GM21825 (cell line): ENCODE measurements around the gene CSH2.
A peak's percentile ranks its signal among the peaks of the same experiment; 100 is the strongest.
"Not testable (repeated sequence)": the region's sequence is repeated elsewhere in the genome, so short reads cannot be mapped to it uniquely, and the experiment has no call there.

ENCODE experiments used
- ATAC-seq: cut with Tn5 transposase; IDR thresholded peaks from one replicate; pipeline ENCODE4 v1.9.1; 2021; ENCODE audit warnings: mild to moderate bottlenecking, moderate library complexity; ENCODE audit not compliant: unreplicated experiment

Gene CSH2

GRCh38 chr17:63866625-63867024, 6.9 kb downstream of the CSH2 start:
- not testable (repeated sequence) for ATAC-seq

- no peak for ATAC-seq
These were observed 14.2 kb downstream of the CSH2 start for GRCh38 chr17:63859257-63859656.

DNA sequence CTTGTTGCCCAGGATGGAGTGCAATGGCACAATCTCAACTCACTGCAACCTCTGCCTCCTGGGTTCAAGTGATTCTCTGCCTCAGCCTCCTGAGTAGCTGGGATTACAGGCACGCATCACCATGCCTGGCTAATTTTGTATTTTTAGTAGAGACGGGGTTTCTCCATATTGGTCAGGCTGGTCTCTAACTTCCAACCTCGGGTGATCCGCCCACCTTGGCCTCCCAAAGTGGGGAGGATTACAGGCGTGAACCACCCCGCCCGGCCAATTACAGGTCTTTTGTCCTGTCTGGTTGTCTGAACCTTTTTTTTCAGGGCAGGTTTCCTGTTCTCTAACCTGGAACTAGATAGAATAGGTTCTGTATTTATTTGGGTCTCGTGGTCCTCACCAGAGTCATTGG, 17.1 kb downstream of the CSH2 start:
- ATAC-seq, result not testable (repeated sequence)

DNA sequence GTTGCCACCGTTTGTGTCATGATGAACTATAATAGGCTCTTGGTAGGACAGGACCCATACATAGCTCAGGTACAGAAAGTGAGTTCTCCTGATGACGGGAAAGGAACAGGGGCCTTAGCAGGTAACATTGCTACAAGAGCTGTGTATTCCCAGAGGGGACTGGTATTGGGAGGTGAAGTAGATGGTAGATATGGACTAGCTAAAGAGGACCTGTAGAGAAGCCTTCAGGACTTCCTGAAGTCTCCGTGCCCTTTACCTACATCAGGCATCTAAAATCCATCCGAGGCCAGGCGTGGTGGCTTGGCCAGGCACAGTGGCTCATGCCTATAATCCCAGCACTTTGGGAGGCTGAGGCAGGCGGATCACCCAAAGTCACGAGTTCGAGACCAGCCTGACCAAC, 18.3 kb downstream of the CSH2 start:
- no peak for ATAC-seq

DNA sequence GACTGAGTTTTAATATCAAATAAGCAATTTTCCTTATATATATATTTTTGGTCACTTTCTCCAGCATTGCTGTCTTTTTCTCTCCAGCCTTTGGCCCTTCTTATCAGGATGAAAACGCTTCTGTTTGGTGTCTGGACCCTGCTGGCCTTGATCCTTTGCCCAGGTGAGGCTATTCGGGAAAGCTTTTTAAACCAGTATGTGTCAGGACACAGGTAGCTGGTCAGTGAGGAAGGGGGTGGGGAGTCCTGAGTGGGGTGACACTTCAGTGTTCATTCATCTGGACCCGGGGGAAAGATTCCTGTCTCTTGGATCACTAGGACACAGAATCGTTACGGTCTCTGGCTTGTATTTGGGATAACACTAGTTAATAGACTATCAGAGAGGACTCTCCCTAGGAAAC, 18.8 kb downstream of the CSH2 start:
- no peak for ATAC-seq

- no peak for ATAC-seq
These were observed 20.2 kb downstream of the CSH2 start for GRCh38 chr17:63853260-63853659.

DNA sequence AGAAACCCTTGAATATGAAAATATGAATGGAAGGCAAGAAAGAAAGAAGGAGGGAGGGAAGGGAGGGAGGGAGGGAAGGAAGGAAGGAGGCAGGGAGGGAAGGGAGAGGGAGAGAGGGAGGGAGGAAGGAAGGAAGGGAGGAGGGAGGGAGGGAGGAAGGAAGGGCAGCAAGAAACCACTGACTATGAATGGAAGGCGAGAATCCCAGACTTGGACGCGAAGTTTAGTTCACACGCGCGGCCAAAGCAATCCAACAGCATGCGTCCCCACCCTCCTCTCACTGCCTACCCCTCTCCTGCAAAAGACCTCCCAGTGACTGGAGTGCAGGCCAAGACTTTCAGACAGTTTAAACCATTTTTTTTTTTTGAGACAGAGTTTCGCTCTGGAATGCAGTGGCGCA, 23.1 kb downstream of the CSH2 start:
- no peak for ATAC-seq

- peak; percentile 81 for ATAC-seq
These were observed 24.4 kb downstream of the CSH2 start for GRCh38 chr17:63848834-63849689.

DNA sequence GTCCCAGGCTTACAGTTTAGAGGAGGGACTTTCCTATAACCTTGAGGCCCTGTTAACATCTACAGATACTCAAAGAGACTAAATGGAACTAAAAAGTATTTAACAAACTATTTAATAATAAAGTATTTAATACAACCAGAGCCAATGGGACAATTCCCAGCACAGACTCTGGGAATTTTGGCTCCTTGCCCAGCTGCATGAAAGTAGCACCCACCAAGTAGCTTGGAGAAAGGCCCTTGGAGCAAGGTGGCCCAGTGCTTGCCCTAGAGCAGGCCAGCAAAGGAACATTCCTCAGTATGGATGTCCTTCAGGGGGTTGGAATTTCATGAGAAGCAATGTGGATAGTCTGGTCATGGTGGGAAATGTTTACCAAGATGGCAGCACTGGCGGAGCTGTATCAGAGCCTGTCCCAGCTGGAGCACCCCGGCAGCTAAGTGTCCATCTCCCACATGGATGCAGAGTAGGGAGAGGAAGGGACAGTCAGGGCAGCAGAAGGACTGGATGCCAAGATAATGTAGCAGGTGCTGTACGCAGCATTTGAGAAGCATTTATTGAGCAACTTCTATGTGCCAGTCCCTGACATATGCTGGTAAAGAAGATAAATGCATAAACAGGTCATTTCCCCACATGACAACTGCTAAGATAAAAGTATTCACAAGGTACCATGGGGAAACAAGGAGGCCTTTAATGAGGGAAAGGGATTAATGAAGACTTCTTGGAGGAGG, 25.8 kb downstream of the CSH2 start:
- ATAC-seq, result no peak

DNA sequence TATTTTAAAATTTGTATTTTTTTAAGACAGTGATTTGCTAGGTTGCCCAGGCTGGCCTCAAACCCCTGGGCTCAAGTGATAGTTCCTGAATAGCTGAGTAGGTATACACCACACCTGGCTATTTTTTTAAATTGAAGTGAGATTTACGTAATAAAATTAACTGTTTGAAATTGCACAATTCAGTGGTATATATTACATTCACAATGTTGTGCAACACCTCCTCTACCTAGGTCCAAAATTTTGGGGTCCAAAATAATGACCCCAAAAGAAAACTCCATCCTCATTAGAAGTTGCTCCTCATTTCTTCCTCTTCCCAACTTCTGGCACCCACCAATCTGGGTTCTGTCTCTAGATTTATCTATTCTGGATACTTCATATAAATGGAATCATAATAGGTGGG, 28.0 kb downstream of the CSH2 start:
- ATAC-seq, result no peak

DNA sequence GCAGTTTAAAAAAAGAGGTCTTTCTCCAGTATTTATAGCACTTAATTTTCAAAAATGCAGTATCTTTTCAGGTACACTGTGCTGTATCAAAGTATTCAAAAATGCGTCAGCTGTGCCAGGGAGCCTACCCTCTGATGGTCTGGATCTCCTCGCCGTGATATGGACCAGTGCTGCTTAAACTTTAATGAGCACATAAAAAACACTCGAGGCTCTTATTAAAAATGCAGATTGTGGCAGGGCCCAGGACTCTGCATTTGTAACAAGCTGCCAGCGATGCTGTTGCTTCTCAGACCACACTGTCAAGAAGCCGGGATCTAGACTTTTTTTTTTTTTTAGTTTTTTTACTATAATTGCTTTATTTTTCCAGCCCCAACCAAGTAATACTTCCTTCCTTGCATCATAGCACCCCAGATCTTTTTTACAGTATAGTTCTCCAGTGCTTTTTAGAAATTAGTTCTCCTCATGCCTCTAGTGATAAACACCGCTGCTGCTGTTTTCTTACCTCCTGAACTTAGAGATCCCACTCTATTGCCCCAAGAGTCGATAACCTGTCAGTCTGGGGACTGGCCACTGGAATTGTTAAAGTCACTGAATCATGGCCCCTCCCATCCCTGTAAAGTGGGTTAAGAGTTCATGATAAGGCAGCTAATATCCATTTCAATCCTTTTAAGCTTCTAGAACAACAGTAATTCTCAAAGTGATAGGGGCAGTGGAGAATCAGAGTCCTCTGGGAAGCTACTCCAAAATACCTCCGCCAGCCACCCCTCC, 29.4 kb downstream of the CSH2 start:
- ATAC-seq, result no peak

GRCh38 chr17:63843387-63843888, 30.0 kb downstream of the CSH2 start:
- not testable (repeated sequence) for ATAC-seq

GRCh38 chr17:63842540-63843386, 30.7 kb downstream of the CSH2 start, which contains the start of gene SMARCD2:
TSS of gene SMARCD2 (minus strand) at chr17:63842685. CDS start at chr17:63842674, 11 bp downstream.
- peak; percentile 74 for ATAC-seq

GRCh38 chr17:63842173-63842539, 31.3 kb downstream of the CSH2 start:
- peak; percentile 25 for ATAC-seq

DNA sequence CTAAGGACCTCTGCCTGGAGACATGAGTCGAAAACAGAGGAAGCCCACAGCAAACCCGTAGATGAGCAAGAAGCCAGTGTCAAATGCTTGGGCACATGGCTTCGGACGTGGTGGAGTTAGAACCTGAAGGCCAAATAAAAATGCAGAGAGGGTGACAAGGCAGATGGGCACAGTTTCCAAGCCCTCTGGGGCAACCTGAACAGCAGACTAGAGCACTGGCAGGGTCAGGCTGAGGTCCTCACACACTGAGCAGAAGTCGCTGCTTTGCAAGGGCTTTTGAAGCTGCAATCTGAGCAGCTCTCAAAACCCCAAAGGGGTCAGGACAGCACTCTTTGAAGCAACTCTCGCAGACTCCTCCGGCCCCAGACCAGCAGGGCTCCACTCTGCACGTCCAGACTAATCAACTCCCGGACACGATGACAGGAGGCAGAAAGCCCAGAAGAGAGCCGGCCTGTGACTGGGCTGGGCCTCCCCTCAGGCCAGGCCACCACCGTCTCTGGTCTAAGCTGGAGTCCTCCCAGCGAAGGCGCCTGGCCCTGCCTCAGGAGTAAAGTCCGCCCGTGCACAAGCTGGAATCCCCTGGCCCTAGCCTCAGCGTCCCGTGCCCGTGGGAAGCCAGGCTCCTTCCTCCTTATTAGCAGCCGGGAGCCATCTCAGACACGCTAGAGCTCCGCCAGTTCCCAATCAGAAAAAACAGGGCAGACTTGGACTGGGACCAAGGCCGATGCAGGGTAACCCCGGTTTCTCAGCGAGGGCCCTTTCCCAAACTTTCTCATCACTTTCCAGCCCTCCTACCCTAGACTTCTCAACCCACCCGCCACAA, 31.9 kb downstream of the CSH2 start:
- ATAC-seq, result no peak

GRCh38 chr17:63840591-63841349, 32.7 kb downstream of the CSH2 start:
- ATAC-seq, result no peak

- ATAC-seq, result no peak
These were observed 34.8 kb downstream of the CSH2 start for GRCh38 chr17:63838631-63839171.

GRCh38 chr17:63837962-63838600, 35.4 kb downstream of the CSH2 start:
- ATAC-seq, result no peak
